Stimulated activated CD4-positive, alpha-beta T cell treated with anti-CD3 and anti-CD28 coated beads, Interleukin-2, amount 100 ng/mL, for 4 hours (primary cell): ENCODE results near the gene CD58.
"Not testable (repeated sequence)": the region's sequence is repeated elsewhere in the genome, so short reads cannot be mapped to it uniquely, and the experiment has no call there.

Source experiments
- DNase-seq: peaks from one replicate; pipeline ENCODE4 v3.0.0-alpha.2; 2020; ENCODE audit warnings: low read depth

Gene CD58

GRCh38 chr1:116570358-116571214 lies at the start of gene CD58:
TSS of gene CD58 (minus strand) at chr1:116571026. CDS start at chr1:116570972, 54 bp downstream.
- DNase-seq, result peak; percentile 68

GRCh38 chr1:116620392-116620791 lies 49.6 kb upstream of the CD58 start:
- not testable (repeated sequence) for DNase-seq

- not testable (repeated sequence) for DNase-seq
Observed at GRCh38 chr1:116619106-116619505, 48.3 kb upstream of the CD58 start.

DNA sequence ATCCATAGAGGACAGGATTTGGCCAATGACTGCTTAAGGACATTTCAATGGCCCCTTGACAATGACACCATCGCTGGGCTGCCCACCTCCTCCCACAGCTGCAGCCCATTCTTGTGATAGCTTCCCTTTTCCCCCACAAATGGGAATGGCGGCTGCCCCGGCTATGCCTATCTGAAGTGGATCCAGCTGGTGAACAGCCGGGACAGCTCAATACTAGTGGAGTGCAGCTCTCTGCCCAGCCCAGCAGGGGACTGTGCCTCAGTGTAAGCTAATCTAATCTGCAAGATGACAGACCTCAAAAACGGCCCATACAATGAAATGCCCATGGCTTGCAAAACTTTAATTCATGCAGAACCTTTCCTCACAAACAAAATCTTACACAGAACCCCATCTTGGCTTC lies 47.0 kb upstream of the CD58 start:
- not testable (repeated sequence) for DNase-seq

DNA sequence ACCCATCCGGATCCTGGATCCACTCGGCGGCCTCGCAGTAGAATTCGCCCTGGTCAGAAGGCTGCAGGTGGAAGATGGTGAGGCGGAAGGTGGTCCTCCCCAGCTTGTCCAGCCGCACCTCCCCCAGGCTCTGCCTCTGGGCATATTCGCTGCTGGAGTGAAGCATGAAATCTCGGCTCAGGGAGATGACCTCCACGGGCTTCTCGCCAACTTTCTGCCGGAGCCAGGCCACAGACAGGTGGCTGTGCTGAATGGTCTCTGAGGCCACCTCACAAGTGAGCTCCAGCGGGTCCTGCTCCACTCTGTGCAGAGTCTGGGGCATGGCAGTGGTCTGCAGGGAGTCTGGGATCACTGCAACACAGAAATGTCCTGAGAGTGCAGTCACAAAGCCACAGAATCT lies 43.0 kb upstream of the CD58 start:
- DNase-seq, result not testable (repeated sequence)

GRCh38 chr1:116609801-116610371 lies 39.1 kb upstream of the CD58 start:
- DNase-seq, result not testable (repeated sequence)

- not testable (repeated sequence) for DNase-seq
Observed at GRCh38 chr1:116608841-116609240, 38.0 kb upstream of the CD58 start.

DNA sequence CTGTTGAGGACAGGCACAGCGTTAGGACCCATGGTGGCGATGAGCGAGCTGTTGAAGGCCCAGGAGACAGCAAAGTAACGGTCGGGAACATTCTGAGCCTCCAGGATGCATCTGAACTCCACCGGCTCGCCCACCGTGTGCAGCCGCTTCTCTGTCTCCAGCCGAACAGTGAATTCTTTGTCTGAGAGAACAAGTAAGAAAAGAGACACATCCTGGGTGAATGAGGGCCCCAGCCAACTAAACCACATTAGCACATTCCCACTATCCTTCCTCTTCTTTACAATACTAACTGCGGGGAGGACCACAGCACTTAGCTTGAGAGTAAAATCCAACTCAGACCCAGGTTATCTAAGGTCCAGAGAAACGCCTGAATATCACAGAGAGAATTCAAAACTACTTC lies 37.3 kb upstream of the CD58 start:
- not testable (repeated sequence) for DNase-seq

GRCh38 chr1:116607463-116607862 lies 36.6 kb upstream of the CD58 start:
- not testable (repeated sequence) for DNase-seq

DNA sequence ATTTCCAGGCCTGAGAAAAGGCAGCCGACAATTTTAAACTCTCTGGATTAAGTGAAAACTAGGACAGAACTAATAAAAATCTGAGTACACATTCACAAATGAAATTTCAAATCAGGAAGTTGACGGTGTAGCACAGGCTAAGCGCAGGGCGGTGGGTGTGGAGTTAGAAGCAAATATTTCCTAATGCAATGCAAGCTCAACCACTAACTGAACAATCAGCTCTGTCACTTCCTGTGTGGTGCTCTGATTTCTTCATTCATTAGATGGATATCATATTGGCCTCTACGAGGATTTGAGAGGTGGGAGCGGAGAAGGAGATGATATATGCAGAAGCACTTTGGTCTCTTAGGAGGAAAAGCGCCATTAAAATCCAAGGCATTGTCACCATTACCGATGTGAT lies 35.2 kb upstream of the CD58 start:
- DNase-seq, result not testable (repeated sequence)

DNA sequence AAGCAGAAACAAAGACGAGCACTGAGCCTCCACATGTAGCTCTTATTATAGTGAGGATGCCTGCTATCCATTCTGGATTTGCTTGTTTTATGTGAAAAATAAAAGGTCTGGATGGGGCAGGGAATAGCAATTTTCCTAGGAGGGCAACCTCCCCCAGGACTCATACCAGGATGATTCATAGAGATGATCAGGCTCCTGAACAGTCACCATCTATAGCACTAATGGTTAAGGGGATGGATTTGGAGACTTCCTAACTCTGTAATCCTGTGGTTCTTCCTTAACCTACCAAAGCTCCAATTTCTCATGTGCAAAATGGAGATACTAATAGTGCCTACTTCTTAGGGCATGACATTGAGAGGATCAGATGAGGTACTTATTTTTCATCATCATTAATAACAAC lies 34.5 kb upstream of the CD58 start:
- no peak for DNase-seq

- DNase-seq, result not testable (repeated sequence)
Observed at GRCh38 chr1:116604408-116604807, 33.6 kb upstream of the CD58 start.

GRCh38 chr1:116603646-116604045 lies 32.8 kb upstream of the CD58 start:
- not testable (repeated sequence) for DNase-seq

DNA sequence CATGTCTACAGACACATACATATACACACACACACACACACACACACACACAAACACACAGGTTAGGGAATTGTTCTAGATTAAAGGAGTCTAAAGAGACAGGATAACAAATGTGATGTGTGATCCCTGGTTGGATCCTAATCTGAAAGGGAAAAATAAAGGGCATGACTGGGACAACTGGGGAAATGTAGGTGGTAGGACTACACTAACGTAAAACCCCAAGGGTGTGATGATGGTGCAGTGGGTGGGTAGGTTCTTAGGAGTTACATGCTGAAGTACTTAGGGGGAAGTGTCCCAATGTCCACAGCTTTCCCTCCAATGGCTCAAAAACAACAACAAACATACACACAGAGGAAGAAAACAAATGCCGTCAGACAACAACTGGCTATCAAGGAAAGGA lies 28.5 kb upstream of the CD58 start:
- DNase-seq, result not testable (repeated sequence)

DNA sequence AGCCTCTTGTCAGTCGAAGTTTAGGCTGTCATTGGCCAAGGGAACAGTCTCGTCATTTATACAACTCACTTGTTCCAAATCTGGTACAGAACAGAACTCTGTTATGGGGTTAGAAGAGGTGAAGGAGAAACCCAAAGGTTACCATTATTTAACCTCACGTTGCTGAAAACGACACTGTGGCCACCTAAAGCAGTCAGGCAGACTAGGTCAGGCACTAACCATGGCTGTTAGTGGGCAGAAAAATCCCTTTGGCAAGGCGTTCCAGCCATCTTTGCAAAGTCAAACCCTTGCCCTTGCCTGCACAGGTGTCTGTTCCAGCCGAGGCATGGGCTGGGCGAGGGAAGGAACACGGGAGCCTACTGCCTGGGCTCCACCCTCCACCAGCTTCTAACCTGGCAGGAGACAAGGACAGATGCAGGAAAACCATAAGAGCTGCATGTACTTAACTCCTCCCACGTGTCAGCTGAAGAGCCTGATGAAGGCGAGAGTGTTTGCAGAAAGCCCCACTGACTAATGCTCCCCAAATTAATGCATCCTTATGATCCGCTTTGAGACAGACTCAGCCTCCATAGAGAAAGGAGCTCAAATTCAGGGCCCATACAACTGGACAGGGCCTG lies 27.7 kb upstream of the CD58 start:
- not testable (repeated sequence) for DNase-seq

- not testable (repeated sequence) for DNase-seq
Observed at GRCh38 chr1:116597388-116597787, 26.6 kb upstream of the CD58 start.

DNA sequence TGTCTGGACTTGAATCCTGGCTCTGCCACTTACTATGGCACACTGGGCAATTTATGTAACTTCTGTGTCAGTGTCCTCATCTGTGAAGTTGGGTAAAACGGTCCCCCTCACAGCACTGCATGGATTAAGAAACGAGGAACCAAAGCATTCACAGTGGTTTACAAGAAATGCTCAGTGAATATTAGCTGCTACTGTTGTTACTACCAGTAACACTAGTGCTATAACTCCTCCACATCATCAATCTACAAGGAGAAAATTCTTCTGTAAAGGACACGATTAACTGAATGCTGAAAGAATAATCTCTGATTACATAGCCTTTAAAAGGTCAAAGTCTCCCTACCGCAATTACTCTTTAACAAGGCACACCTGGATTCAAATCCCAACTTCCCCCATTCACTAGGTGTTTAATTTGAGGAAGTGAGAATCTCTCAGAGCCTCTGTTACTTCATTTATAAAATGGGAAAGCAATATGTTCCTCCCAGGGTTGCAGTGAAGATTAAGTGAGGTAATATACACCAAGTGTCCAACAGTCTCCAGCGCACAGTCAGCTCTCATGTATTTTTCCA lies 26.0 kb upstream of the CD58 start:
- not testable (repeated sequence) for DNase-seq

DNA sequence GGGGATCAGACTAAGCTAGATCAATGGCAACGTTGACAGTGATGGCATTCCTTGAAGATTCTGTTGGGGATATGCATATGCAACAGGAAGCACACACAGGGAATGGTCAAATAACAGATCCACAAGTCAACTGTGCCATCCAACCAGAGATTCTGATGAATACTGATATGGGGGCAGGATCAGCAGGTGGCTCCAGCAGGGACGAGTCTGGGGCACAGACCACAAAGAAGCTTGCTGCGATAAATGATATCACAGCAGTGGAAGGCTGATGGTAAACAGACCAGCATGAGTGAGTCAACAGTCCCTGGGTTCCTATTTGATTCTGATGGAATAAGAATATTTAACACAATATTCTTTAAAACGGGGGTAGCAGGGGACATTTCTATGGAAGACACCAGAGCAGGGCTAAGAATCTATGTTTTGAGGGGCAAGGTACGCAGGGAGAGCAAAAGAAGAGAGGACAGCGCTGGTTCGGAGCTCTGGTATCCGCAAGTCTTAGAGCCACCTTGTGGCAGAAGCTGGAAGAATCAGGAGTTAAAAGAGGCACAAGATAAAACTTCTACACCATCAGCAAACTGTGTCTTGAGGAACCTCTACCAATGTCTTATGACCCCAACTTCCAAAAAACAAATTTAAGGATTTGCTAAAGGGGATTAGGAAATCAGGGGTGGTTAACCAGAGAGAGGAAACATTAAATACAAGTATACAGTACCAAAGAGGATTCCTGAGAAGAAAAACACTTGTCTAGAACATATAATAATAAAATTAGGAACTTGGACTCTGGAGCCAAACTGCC lies 25.3 kb upstream of the CD58 start:
- DNase-seq, result not testable (repeated sequence)

- DNase-seq, result not testable (repeated sequence)
Observed at GRCh38 chr1:116595065-116595840, 24.4 kb upstream of the CD58 start.

- DNase-seq, result not testable (repeated sequence)
Observed at GRCh38 chr1:116593977-116594376, 23.2 kb upstream of the CD58 start.

DNA sequence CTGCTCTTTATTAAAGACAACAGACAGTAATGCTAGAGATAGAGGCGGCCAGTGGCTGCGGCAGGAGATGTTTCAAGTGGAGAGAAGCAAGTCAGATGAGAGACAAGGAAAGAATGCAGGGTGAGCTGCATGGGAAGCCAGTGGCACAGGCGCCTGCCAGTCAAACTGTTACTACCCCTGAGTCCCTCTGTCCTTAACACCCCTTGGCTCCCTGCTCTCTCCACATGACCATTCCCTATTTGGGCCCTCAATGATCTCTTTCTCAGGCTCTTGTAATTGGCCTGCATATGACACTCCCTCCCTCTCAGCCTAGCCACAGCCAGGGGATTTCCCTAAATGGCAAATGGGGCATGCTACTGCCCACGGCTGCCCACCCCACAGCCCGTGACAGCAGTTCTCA lies 22.6 kb upstream of the CD58 start:
- DNase-seq, result not testable (repeated sequence)
